SK-N-SH treated with all-trans-retinoic acid at 6 μM for 48 hours (cell line): Measurements from ENCODE around the gene HP1BP3.
A peak's percentile ranks its signal among the peaks of the same experiment; 100 is the strongest.
"Not testable (repeated sequence)": the region's sequence is repeated elsewhere in the genome, so short reads cannot be mapped to it uniquely, and the experiment has no call there.

Source experiments
- ATAC-seq: fragments of 200-7000 bp; cut with Tn5 transposase; 3 replicates; pipeline ENCODE4 v1.9.1; 2020; ENCODE audit warnings: mild to moderate bottlenecking, moderate library complexity
- ARNTL ChIP-seq: fragments of 450-650 bp; formaldehyde crosslinking; IDR thresholded peaks from 2 replicates; pipeline ENCODE4 v1.5.0; 2020; ENCODE audit warnings: low read depth, mild to moderate bottlenecking, moderate library complexity, borderline replicate concordance
- BACH2 ChIP-seq: fragments of 250-450 bp; sonication (Bioruptor Pico); IDR thresholded peaks from 2 replicates; pipeline ENCODE4 v1.9.0; 2021; ENCODE audit warnings: mild to moderate bottlenecking, borderline replicate concordance
- CREB5 ChIP-seq: fragments of 250-450 bp; sonication (Bioruptor Pico); IDR thresholded peaks from 2 replicates; pipeline ENCODE4 v1.5.1; 2020; ENCODE audit warnings: low read depth, mild to moderate bottlenecking, moderate library complexity
- CSDC2 ChIP-seq: fragments of 250-450 bp; sonication (Bioruptor Pico); IDR thresholded peaks from 2 replicates; pipeline ENCODE4 v1.5.0; 2020; ENCODE audit warnings: mild to moderate bottlenecking, moderate library complexity
- ESRRG ChIP-seq: fragments of 250-450 bp; sonication (Bioruptor Pico); IDR thresholded peaks from 2 replicates; pipeline ENCODE4 v1.6.1; 2021; ENCODE audit warnings: mild to moderate bottlenecking
- GLIS3 ChIP-seq: fragments of 250-450 bp; sonication (Bioruptor Pico); IDR thresholded peaks from 2 replicates; pipeline ENCODE4 v1.5.0; 2020; ENCODE audit warnings: mild to moderate bottlenecking, moderate library complexity
- ISL1 ChIP-seq: fragments of 250-450 bp; sonication (Bioruptor Pico); IDR thresholded peaks from 2 replicates; pipeline ENCODE4 v2.1.2; 2022; ENCODE audit warnings: mild to moderate bottlenecking, moderate library complexity
- OSR1 ChIP-seq: fragments of 250-450 bp; sonication (Bioruptor Pico); IDR thresholded peaks from 2 replicates; pipeline ENCODE4 v1.8.0; 2022; ENCODE audit warnings: moderate library complexity, mild to moderate bottlenecking, inconsistent platforms
- PPARA ChIP-seq: fragments of 250-450 bp; sonication (Bioruptor Pico); IDR thresholded peaks from 2 replicates; pipeline ENCODE4 v1.5.0; 2020; ENCODE audit warnings: mild to moderate bottlenecking, borderline replicate concordance
- SNAI2 ChIP-seq: fragments of 250-450 bp; sonication (Bioruptor Pico); IDR thresholded peaks from 2 replicates; pipeline ENCODE4 v1.5.0; 2020; ENCODE audit warnings: mild to moderate bottlenecking, moderate library complexity
- TCF4 ChIP-seq: fragments of 250-450 bp; sonication (Bioruptor Pico); IDR thresholded peaks from 2 replicates; pipeline ENCODE4 v1.8.0; 2021; ENCODE audit warnings: mild to moderate bottlenecking, moderate library complexity, borderline replicate concordance
- TOX ChIP-seq: fragments of 250-450 bp; sonication (Bioruptor Pico); IDR thresholded peaks from 2 replicates; pipeline ENCODE4 v1.8.0; 2021; ENCODE audit warnings: mild to moderate bottlenecking, moderate library complexity, borderline replicate concordance
- TSHZ2 ChIP-seq: fragments of 250-450 bp; sonication (Bioruptor Pico); IDR thresholded peaks from 2 replicates; pipeline ENCODE4 v1.5.0; 2020; ENCODE audit warnings: mild to moderate bottlenecking, moderate library complexity
- ZC3H10 ChIP-seq: fragments of 250-450 bp; sonication (Bioruptor Pico); IDR thresholded peaks from 2 replicates; pipeline ENCODE4 v1.5.1; 2021; ENCODE audit warnings: mild to moderate bottlenecking, moderate library complexity
- ZFP3 ChIP-seq: fragments of 250-450 bp; sonication (Bioruptor Pico); IDR thresholded peaks from 2 replicates; pipeline ENCODE4 v1.5.0; 2020; ENCODE audit warnings: mild to moderate bottlenecking, moderate library complexity
- ZFP30 ChIP-seq: fragments of 450-650 bp; formaldehyde crosslinking; IDR thresholded peaks from 2 replicates; pipeline ENCODE4 v1.5.0; 2022; ENCODE audit warnings: mild to moderate bottlenecking, moderate library complexity
- ZNF565 ChIP-seq: fragments of 450-650 bp; formaldehyde crosslinking; conservative IDR thresholded peaks from 2 replicates; pipeline ENCODE4 v1.5.0; 2020; ENCODE audit warnings: low read depth, mild to moderate bottlenecking, moderate library complexity
- ZNF70 ChIP-seq: fragments of 450-650 bp; formaldehyde crosslinking; IDR thresholded peaks from 2 replicates; pipeline ENCODE4 v1.5.0; 2020; ENCODE audit warnings: mild to moderate bottlenecking, moderate library complexity
- ZNF8 ChIP-seq: fragments of 450-650 bp; formaldehyde crosslinking; IDR thresholded peaks from 2 replicates; pipeline ENCODE4 v1.5.0; 2020; ENCODE audit warnings: mild to moderate bottlenecking, moderate library complexity
- TF ChIP-seq, protein P1 (sequence below): fragments of 250-450 bp; sonication (Bioruptor Pico); IDR thresholded peaks from 2 replicates; pipeline ENCODE4 v1.8.0; 2021; ENCODE audit warnings: low read depth, mild to moderate bottlenecking, moderate library complexity, borderline replicate concordance

The HP1BP3 gene

DNA sequence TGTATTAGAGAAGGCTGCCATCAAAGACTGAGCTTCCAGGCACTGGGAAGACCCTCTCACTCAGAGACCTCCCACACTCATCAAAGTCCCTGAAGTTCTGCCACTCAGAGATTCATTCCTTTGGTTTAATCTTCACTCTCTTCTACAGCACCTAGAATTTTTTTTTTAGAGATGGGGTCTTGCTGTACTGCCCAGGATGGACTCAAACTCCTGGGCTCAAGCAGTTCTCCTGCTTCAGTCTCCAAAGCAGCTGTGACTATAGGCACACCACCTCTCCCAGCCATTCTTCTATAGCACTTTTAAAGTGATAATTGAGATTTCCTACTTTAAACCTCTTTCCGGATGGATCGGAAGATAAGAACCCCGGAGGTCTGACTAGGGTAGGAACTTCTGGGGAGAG lies 3.7 kb upstream of the HP1BP3 start:
- ATAC-seq, result no peak
- TF ChIP-seq, protein P1, sequence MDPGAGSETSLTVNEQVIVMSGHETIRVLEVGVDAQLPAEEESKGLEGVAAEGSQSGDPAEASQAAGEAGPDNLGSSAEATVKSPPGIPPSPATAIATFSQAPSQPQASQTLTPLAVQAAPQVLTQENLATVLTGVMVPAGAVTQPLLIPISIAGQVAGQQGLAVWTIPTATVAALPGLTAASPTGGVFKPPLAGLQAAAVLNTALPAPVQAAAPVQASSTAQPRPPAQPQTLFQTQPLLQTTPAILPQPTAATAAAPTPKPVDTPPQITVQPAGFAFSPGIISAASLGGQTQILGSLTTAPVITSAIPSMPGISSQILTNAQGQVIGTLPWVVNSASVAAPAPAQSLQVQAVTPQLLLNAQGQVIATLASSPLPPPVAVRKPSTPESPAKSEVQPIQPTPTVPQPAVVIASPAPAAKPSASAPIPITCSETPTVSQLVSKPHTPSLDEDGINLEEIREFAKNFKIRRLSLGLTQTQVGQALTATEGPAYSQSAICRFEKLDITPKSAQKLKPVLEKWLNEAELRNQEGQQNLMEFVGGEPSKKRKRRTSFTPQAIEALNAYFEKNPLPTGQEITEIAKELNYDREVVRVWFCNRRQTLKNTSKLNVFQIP (CRISPR knock-in tag), result no peak
- TF ChIP-seq ISL1 (CRISPR knock-in tag), result no peak
- TF ChIP-seq ZFP30 (CRISPR knock-in tag), result no peak
- no peak for TF ChIP-seq TOX
- no peak for TF ChIP-seq ESRRG (CRISPR knock-in tag)
- TF ChIP-seq ZNF8 (CRISPR knock-in tag), result no peak
- no peak for TF ChIP-seq ZNF565 (CRISPR knock-in tag)
- TF ChIP-seq TCF4, result no peak

- ATAC-seq, result not testable (repeated sequence)
These were observed 2.5 kb upstream of the HP1BP3 start for GRCh38 chr1:20789598-20789997.

DNA sequence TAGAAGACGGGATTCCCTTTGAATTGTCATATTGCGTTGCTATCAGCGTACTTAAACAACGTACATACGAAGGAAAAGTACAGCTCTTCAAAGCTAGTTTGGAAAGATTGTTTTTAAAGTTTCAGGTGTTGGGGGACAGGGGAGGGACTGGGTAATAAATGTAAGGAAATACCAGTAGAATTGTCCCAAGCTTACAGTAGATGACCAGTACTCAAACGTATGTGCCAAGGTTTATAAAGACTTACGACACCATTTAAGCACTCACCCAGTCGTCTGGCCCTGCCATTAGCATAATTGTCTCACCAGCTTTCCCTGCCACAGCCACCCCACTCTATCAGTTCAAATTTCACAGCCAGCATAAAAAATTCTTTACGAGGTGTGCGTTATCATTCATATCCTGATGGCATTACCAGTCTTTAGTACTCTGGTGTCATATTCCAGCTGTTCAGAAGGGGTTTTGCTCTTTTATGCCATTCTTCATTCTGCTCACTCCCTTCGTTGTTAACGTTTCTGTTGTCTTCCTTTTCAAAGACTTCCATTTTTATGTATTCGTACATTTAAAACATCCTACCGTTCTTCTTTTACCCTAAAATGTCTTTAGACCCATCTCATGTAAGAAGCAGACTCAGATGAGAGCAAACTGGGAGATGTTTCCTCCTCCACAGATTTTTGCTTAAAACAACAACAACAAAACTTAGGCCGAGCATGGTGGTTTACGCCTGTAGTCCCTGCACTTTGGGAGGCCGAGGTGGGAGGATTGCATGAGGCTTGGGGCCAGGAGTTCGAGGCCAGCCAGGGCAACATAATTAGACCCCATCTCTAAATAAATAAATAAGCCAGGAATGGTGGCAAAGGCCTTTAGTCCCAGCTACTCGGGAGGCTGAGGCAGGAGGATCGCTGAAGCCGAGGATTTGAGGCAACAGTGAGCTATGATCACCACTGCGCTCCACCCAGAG lies 1.0 kb upstream of the HP1BP3 start:
- peak; percentile 9 for ATAC-seq
- TF ChIP-seq CREB5 (CRISPR knock-in tag), result no peak
- no peak for TF ChIP-seq ZNF565 (CRISPR knock-in tag)
- no peak for TF ChIP-seq TSHZ2 (CRISPR knock-in tag)
- no peak for TF ChIP-seq ZFP3 (CRISPR knock-in tag)
- TF ChIP-seq GLIS3 (CRISPR knock-in tag), result no peak
- no peak for TF ChIP-seq TOX
- no peak for TF ChIP-seq BACH2
- TF ChIP-seq SNAI2 (CRISPR knock-in tag), result no peak
- no peak for TF ChIP-seq ZNF70 (CRISPR knock-in tag)
- TF ChIP-seq ZC3H10 (CRISPR knock-in tag), result no peak
- TF ChIP-seq ISL1 (CRISPR knock-in tag), result no peak
- TF ChIP-seq CSDC2 (CRISPR knock-in tag), result no peak
- no peak for TF ChIP-seq TCF4
- TF ChIP-seq ARNTL (CRISPR knock-in tag), result no peak
- no peak for TF ChIP-seq ZNF8 (CRISPR knock-in tag)
- no peak for TF ChIP-seq OSR1 (CRISPR knock-in tag)
- no peak for TF ChIP-seq PPARA (CRISPR knock-in tag)
- no peak for TF ChIP-seq ZFP30 (CRISPR knock-in tag)
- TF ChIP-seq, protein P1 (CRISPR knock-in tag), result no peak
